HCT116 (cell line): ENCODE measurements around the gene SPIB. TPM values are rescaled to one million over a fixed set of nuclear protein-coding genes. Genes with fewer than 3 reads are reported as not detected.

Experiments
- ATAC-seq: fragments of 200-7000 bp; cut with Tn5 transposase; 2 replicates; pipeline ENCODE4 v1.9.1; 2020; ENCODE audit warnings: mild to moderate bottlenecking, moderate library complexity
- BruUV-seq: library from RNA; stranded (reverse); fragments of 400-500 nt; replicated peaks from 2 replicates; lab custom pipeline; 2021; lab: Mats Ljungman, UMichigan
- CTCF ChIA-PET: fragments of 300-600 bp; sonication (Branson Sonifier 250); formaldehyde crosslinking; loops from one replicate; lab custom pipeline; 2021; ENCODE audit warnings: antibody characterized with exemption; lab: Charles Lee
- POLR2A ChIA-PET: fragments of 300-600, 350-600 bp; sonication (Branson Sonifier 250); formaldehyde crosslinking; loops from one replicate; lab custom pipeline; 2021; ENCODE audit warnings: antibody characterized with exemption; lab: Charles Lee
- RAD21 ChIA-PET, 2 experiments: fragments of 300-600 bp; sonication (Branson Sonifier 250); formaldehyde crosslinking; loops; one replicate each; lab custom pipeline; 2023; ENCODE audit warnings: low total read pairs in 2 of 2; ENCODE audit not compliant: uncharacterized antibody in 2 of 2, unreplicated experiment in 2 of 2, low non-redundant PET in 1 of 2; lab: Charles Lee
- DNase-seq: peaks from one replicate; pipeline ENCODE4 v3.0.0-alpha.2; 2010; ENCODE audit warnings: low read depth, low spot score
- H2AFZ ChIP-seq: fragments of 200-600 bp; shearing (Covaris generic), sonication (generic); 2 replicates; pipeline ENCODE4 v1.6.1; 2017; ENCODE audit warnings: low read depth, mixed run types, mixed read lengths, antibody characterized with exemption, low read length; ENCODE audit not compliant: poor library complexity, severe bottlenecking
- H3K27ac ChIP-seq: 2 replicates; pipeline ENCODE4 v1.5.1; 2012; ENCODE audit warnings: low read depth, low read length
- H3K27me3 ChIP-seq: fragments of 200-600 bp; sonication (generic); 2 replicates; pipeline ENCODE4 v1.6.1; 2016; ENCODE audit warnings: mixed run types, low read length, mixed read lengths; ENCODE audit not compliant: insufficient read depth
- H3K36me3 ChIP-seq, 2 experiments: fragments of 200-500 bp in 1 of 2; fragments of 200-600 bp in 1 of 2; sonication (Bioruptor generic) in 1 of 2; sonication (generic) in 1 of 2; 2 replicates each; pipeline versions ENCODE4 v1.5.1 to v1.6.1; 2014 to 2016; ENCODE audit warnings: low read length in 2 of 2, inconsistent platforms in 1 of 2, mixed read lengths in 1 of 2, mixed run types in 1 of 2; ENCODE audit not compliant: insufficient read depth in 2 of 2, control insufficient read depth in 1 of 2
- H3K4me1 ChIP-seq, 2 experiments: fragments of 200-600 bp in 1 of 2; sonication (generic) in 1 of 2; 2 replicates each; pipeline versions ENCODE4 v1.5.1 to v1.6.1; 2012 to 2017; ENCODE audit warnings: low read length in 2 of 2, inconsistent platforms in 1 of 2, mild to moderate bottlenecking in 1 of 2, mixed read lengths in 1 of 2, mixed run types in 1 of 2, moderate library complexity in 1 of 2; ENCODE audit not compliant: insufficient read depth in 2 of 2, control insufficient read depth in 1 of 2
- H3K4me2 ChIP-seq: fragments of 200-600 bp; sonication (generic); 2 replicates; pipeline ENCODE4 v1.6.1; 2017; ENCODE audit warnings: mixed run types, low read length, mixed read lengths
- H3K4me3 ChIP-seq, 2 experiments: fragments of 200-600 bp in 1 of 2; sonication (generic) in 1 of 2; replicated peaks in 1 of 2; 2 replicates each; pipeline ENCODE4 v1.5.1; 2011 to 2016; ENCODE audit warnings: low read length in 2 of 2, control low read depth in 1 of 2, low read depth in 1 of 2, mild to moderate bottlenecking in 1 of 2, mixed read lengths in 1 of 2, mixed run types in 1 of 2
- H3K79me2 ChIP-seq: fragments of 200-600 bp; sonication (generic); 2 replicates; pipeline ENCODE4 v1.6.1; 2017; ENCODE audit warnings: mild to moderate bottlenecking, mixed run types, low read length, moderate library complexity, mixed read lengths; ENCODE audit not compliant: insufficient read depth
- H3K9ac ChIP-seq: fragments of 200-600 bp; sonication (generic); 2 replicates; pipeline ENCODE4 v1.6.1; 2016; ENCODE audit warnings: low read length, mixed read lengths
- H3K9me2 ChIP-seq: fragments of 200-600 bp; sonication (generic), shearing (Covaris generic); 2 replicates; pipeline ENCODE4 v1.6.1; 2017; ENCODE audit warnings: mixed run types, mild to moderate bottlenecking, moderate library complexity; ENCODE audit not compliant: insufficient read depth
- H3K9me3 ChIP-seq, 2 experiments: fragments of 200-500 bp in 1 of 2; fragments of 200-600 bp in 1 of 2; sonication (Bioruptor generic) in 1 of 2; sonication (generic) in 1 of 2; 2 replicates each; pipeline ENCODE4 v1.6.1; 2014 to 2017; ENCODE audit warnings: low read length in 2 of 2, mixed read lengths in 2 of 2, inconsistent platforms in 1 of 2, low read depth in 1 of 2, mild to moderate bottlenecking in 1 of 2, mixed run types in 1 of 2, moderate library complexity in 1 of 2; ENCODE audit not compliant: control insufficient read depth in 1 of 2, insufficient read depth in 1 of 2
- H4K20me1 ChIP-seq: fragments of 200-600 bp; sonication (generic), shearing (Covaris generic); 2 replicates; pipeline ENCODE4 v1.6.1; 2017; ENCODE audit warnings: mixed run types, mild to moderate bottlenecking, moderate library complexity; ENCODE audit not compliant: insufficient read depth
- CBX3 ChIP-seq: IDR thresholded peaks from 2 replicates; pipeline ENCODE4 v1.6.1; 2012; ENCODE audit warnings: low read depth
- CEBPB ChIP-seq: IDR thresholded peaks from 2 replicates; pipeline ENCODE4 v1.6.1; 2012; ENCODE audit warnings: low read depth
- EGR1 ChIP-seq: IDR thresholded peaks from 2 replicates; pipeline ENCODE4 v1.6.1; 2012; ENCODE audit warnings: low read depth
- EZH2 ChIP-seq: fragments of 200-600 bp; sonication (generic); IDR thresholded peaks from 2 replicates; pipeline ENCODE4 v1.6.1; 2017; ENCODE audit warnings: antibody characterized with exemption, mixed run types
- EZH2phosphoT487 ChIP-seq: fragments of 200-600 bp; IDR thresholded peaks from 2 replicates; pipeline ENCODE4 v1.6.1; 2018; ENCODE audit warnings: antibody characterized with exemption, borderline replicate concordance
- FOSL1 ChIP-seq: IDR thresholded peaks from 2 replicates; pipeline ENCODE4 v1.6.1; 2012; ENCODE audit warnings: low read depth
- JUND ChIP-seq: IDR thresholded peaks from 2 replicates; pipeline ENCODE4 v1.6.1; 2012
- POLR2A ChIP-seq: IDR thresholded peaks from 2 replicates; pipeline ENCODE4 v1.7.0; 2011; ENCODE audit warnings: borderline replicate concordance; ENCODE audit not compliant: insufficient read depth, insufficient read length; ENCODE audit errors: extremely low read depth
- POLR2AphosphoS5 ChIP-seq: IDR thresholded peaks from 2 replicates; pipeline ENCODE4 v1.6.1; 2011; ENCODE audit warnings: mild to moderate bottlenecking, low read depth, low read length, moderate library complexity
- RAD21 ChIP-seq: IDR thresholded peaks from 2 replicates; pipeline ENCODE4 v1.6.1; 2012; ENCODE audit warnings: low read depth, mild to moderate bottlenecking
- SIN3A ChIP-seq: IDR thresholded peaks from 2 replicates; pipeline ENCODE4 v1.6.1; 2012; ENCODE audit warnings: low read depth
- SP1 ChIP-seq: IDR thresholded peaks from 2 replicates; pipeline ENCODE4 v1.6.1; 2012; ENCODE audit warnings: low read depth
- SRF ChIP-seq: IDR thresholded peaks from 2 replicates; pipeline ENCODE4 v1.6.1; 2012; ENCODE audit warnings: low read depth
- TCF7L2 ChIP-seq: IDR thresholded peaks from 2 replicates; pipeline ENCODE4 v1.7.0; 2011; ENCODE audit warnings: borderline replicate concordance, inconsistent platforms; ENCODE audit not compliant: insufficient read depth, insufficient read length; ENCODE audit errors: extremely low read depth
- YY1 ChIP-seq: IDR thresholded peaks from 2 replicates; pipeline ENCODE4 v1.6.1; 2011; ENCODE audit warnings: low read length, low read depth, moderate library complexity, mild to moderate bottlenecking; ENCODE audit not compliant: insufficient replicate concordance; ENCODE audit errors: extremely low read depth
- ZFX ChIP-seq: fragments of 450-650 bp; IDR thresholded peaks from 2 replicates; pipeline ENCODE4 v1.6.1; 2017
- ZNF274 ChIP-seq: fragments of 200-500 bp; sonication (Bioruptor generic); IDR thresholded peaks from 2 replicates; pipeline ENCODE4 v1.6.1; 2014; ENCODE audit warnings: mild to moderate bottlenecking, low read depth, low read length, inconsistent platforms
- intact Hi-C: fragments of 100-400 bp; cut with micrococcal nuclease; formaldehyde crosslinking; loops from 2 replicates; pipeline ENCODE4 v1.10.0; 2022
- total RNA-seq: library from RNA; stranded (reverse); gene quantifications from one replicate; pipeline ENCODE4 v1.2.1, GENCODE V29; 2021; ENCODE audit not compliant: unreplicated experiment
- TF ChIP-seq, protein P1 (sequence below): IDR thresholded peaks from 2 replicates; pipeline ENCODE4 v1.6.1; 2011; ENCODE audit warnings: mild to moderate bottlenecking, low read length, moderate library complexity; ENCODE audit not compliant: insufficient replicate concordance; ENCODE audit errors: extremely low read depth
- TF ChIP-seq, protein P2 (sequence below), 3 experiments: fragments of 200-600 bp in 1 of 3; sonication (generic) in 1 of 3; IDR thresholded peaks in 2 of 3; conservative IDR thresholded peaks in 1 of 3; 2 replicates each; pipeline ENCODE4 v1.5.1; 2012 to 2017; ENCODE audit warnings: low read depth in 2 of 3, low read length in 2 of 3, antibody characterized with exemption in 1 of 3, borderline replicate concordance in 1 of 3, control low read depth in 1 of 3, mild to moderate bottlenecking in 1 of 3, mixed read lengths in 1 of 3, mixed run types in 1 of 3, moderate library complexity in 1 of 3; ENCODE audit not compliant: insufficient read depth in 1 of 3
- TF ChIP-seq, protein P3 (sequence below): IDR thresholded peaks from 2 replicates; pipeline ENCODE4 v1.6.1; 2012

The SPIB gene
- total RNA-seq, 1 experiment from 2014 or later = 0.96 TPM

DNA sequence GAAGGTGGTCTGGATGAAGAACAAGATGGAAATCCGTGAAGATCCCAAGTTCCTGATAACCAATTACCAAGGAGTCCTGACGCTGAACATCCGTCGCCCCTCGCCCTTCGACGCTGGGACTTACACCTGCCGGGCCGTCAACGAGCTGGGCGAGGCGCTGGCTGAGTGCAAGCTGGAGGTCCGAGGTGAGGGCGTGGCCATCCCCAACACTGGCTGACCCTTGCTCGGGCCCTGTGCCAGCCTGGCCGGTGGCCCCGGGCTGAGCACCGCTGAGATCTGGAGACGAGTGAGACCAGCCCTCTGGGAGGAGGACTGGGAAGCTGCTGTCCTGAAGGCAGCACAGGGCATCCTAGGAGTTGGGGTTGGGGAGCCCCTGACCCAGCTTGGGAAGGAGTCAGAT, 45.6 kb downstream of the SPIB start:
- Histone ChIP-seq H3K79me2 (no peaks in the 10 kb centered on the region), H3K4me2 (no peak overlapping the region), H3K36me3 (no peaks in the 10 kb centered on the region), H2AFZ (no peak overlapping the region), H4K20me1 (no peaks in the 10 kb centered on the region), H3K9ac (no peak overlapping the region), H3K9me3 (no peaks in the 10 kb centered on the region), H3K27ac (no peak overlapping the region), H3K9me2 (no peaks in the 10 kb centered on the region), H3K4me3 (no peak overlapping the region), H3K27me3 (no peaks in the 10 kb centered on the region), H3K4me1 (peaks cover 19 to 47% of the 10 kb centered on the region in 2 experiments)
- RAD21 ChIA-PET = no interaction called here
- POLR2A ChIA-PET = no interaction called here
- DNase-seq = no peak
- CTCF ChIA-PET = no interaction called here
- ATAC-seq = no peak
- TF ChIP-seq JUND (no peak), ZNF274 (no peak), SIN3A (no peak), CBX3 (no peak), CEBPB (no peak), YY1 (no peak), POLR2AphosphoS5 (no peak), ZFX (no peak), SRF (no peak), EGR1 (no peak), RAD21 (no peak), POLR2A (no peak), EZH2 (no peak), TCF7L2 (no peak), FOSL1 (no peak), SP1 (no peak), EZH2phosphoT487 (no peak)
- TF ChIP-seq, protein P1, sequence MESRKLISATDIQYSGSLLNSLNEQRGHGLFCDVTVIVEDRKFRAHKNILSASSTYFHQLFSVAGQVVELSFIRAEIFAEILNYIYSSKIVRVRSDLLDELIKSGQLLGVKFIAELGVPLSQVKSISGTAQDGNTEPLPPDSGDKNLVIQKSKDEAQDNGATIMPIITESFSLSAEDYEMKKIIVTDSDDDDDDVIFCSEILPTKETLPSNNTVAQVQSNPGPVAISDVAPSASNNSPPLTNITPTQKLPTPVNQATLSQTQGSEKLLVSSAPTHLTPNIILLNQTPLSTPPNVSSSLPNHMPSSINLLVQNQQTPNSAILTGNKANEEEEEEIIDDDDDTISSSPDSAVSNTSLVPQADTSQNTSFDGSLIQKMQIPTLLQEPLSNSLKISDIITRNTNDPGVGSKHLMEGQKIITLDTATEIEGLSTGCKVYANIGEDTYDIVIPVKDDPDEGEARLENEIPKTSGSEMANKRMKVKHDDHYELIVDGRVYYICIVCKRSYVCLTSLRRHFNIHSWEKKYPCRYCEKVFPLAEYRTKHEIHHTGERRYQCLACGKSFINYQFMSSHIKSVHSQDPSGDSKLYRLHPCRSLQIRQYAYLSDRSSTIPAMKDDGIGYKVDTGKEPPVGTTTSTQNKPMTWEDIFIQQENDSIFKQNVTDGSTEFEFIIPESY = no peak
- TF ChIP-seq, protein P2, sequence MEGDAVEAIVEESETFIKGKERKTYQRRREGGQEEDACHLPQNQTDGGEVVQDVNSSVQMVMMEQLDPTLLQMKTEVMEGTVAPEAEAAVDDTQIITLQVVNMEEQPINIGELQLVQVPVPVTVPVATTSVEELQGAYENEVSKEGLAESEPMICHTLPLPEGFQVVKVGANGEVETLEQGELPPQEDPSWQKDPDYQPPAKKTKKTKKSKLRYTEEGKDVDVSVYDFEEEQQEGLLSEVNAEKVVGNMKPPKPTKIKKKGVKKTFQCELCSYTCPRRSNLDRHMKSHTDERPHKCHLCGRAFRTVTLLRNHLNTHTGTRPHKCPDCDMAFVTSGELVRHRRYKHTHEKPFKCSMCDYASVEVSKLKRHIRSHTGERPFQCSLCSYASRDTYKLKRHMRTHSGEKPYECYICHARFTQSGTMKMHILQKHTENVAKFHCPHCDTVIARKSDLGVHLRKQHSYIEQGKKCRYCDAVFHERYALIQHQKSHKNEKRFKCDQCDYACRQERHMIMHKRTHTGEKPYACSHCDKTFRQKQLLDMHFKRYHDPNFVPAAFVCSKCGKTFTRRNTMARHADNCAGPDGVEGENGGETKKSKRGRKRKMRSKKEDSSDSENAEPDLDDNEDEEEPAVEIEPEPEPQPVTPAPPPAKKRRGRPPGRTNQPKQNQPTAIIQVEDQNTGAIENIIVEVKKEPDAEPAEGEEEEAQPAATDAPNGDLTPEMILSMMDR (IDR thresholded peaks at IDR 0.05 in 2 of 3, conservative IDR thresholded peaks at IDR 0.05 in 1 of 3; ENCODE audit: borderline replicate concordance in 1 of 3, insufficient read depth in 1 of 3, low read depth in 2 of 3, low read length in 2 of 3) = no peak
- TF ChIP-seq, protein P3, sequence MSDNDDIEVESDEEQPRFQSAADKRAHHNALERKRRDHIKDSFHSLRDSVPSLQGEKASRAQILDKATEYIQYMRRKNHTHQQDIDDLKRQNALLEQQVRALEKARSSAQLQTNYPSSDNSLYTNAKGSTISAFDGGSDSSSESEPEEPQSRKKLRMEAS = no peak
- intact Hi-C loops = no loop called here
- no TSS peak for BruUV-seq
